Panc1 (cell line): ENCODE results near the gene PRDM2.

Source experiments
- CTCF ChIP-seq: fragments of 450-650 bp; IDR thresholded peaks from 2 replicates; pipeline ENCODE4 v1.5.1; 2017; ENCODE audit warnings: mild to moderate bottlenecking
- POLR2AphosphoS5 ChIP-seq: IDR thresholded peaks from 2 replicates; pipeline ENCODE4 v1.6.1; 2012; ENCODE audit warnings: mild to moderate bottlenecking, low read depth, low read length, moderate library complexity

GRCh38 chr1:13752852-13753251 is 52.9 kb downstream of the PRDM2 start:
- TF ChIP-seq CTCF, result no peak
- no peak for TF ChIP-seq POLR2AphosphoS5
